K562 (cell line): ENCODE results near the gene OBSCN. TPM values are rescaled to one million over a fixed set of nuclear protein-coding genes. Genes with fewer than 3 reads are reported as not detected.

Experiments
- ATAC-seq: fragments of 200-7000 bp; cut with Tn5 transposase; 3 replicates; pipeline ENCODE4 v1.9.1; 2020; ENCODE audit warnings: moderate library complexity
- BruUV-seq: library from RNA; stranded (reverse); fragments of 400-500 nt; replicated peaks from 2 replicates; lab custom pipeline; 2021; lab: Mats Ljungman, UMichigan
- CTCF ChIA-PET: fragments of 300-600 bp; formaldehyde crosslinking; extraction: SDS; loops from one replicate; lab custom pipeline; 2021; ENCODE audit warnings: low intra/inter-chr PET ratio; lab: Yijun Ruan, JAX
- POLR2A ChIA-PET: fragments of 300-600, 350-650 bp; sonication (Branson Sonifier 250); formaldehyde crosslinking; extraction: SDS; loops from one replicate; lab custom pipeline; 2021; ENCODE audit warnings: antibody characterized with exemption, inconsistent platforms; lab: Yijun Ruan, JAX
- DNase-seq, 4 experiments: peaks; one replicate each; pipeline versions ENCODE4 v3.0.0 to v3.0.0-alpha.2; 2011 to 2018; ENCODE audit warnings: low spot score in 3 of 4, mixed read lengths in 3 of 4; ENCODE audit errors: extremely low read depth in 1 of 4
- FAIRE-seq: peaks from 2 replicates; lab custom pipeline; 2011; peaks lifted over from hg19 to GRCh38; lab: Jason Lieb, UNC
- H2AFZ ChIP-seq: 2 replicates; pipeline ENCODE4 v1.6.0; 2011; ENCODE audit warnings: low read depth, low read length, control low read depth, inconsistent platforms
- H3K27ac ChIP-seq: fragments of 200-600 bp; 3 replicates; pipeline ENCODE4 v1.8.0; 2011; ENCODE audit warnings: low read depth, mild to moderate bottlenecking, control low read depth, inconsistent platforms, low read length, moderate library complexity, mixed read lengths; ENCODE audit errors: extremely low read depth
- H3K27me3 ChIP-seq, 2 experiments: fragments of 300-600 bp in 1 of 2; 2 replicates in 1 of 2; 3 replicates in 1 of 2; pipeline versions ENCODE4 v1.6.0 to v1.8.0; 2011; ENCODE audit warnings: inconsistent platforms in 2 of 2, low read length in 2 of 2, mild to moderate bottlenecking in 1 of 2, mixed read lengths in 1 of 2, moderate library complexity in 1 of 2; ENCODE audit not compliant: control insufficient read depth in 2 of 2, insufficient read depth in 2 of 2
- H3K36me3 ChIP-seq: fragments of 300-600 bp; 3 replicates; pipeline ENCODE4 v1.8.0; 2011; ENCODE audit warnings: mild to moderate bottlenecking, low read length, inconsistent platforms; ENCODE audit not compliant: control insufficient read depth, insufficient read depth
- H3K4me1 ChIP-seq, 2 experiments: fragments of 200-600 bp in 1 of 2; replicated peaks in 1 of 2; 2 replicates in 1 of 2; 3 replicates in 1 of 2; pipeline versions ENCODE4 v1.5.1 to v1.8.0; 2011; ENCODE audit warnings: inconsistent platforms in 2 of 2, low read length in 2 of 2, mild to moderate bottlenecking in 1 of 2, mixed read lengths in 1 of 2, moderate library complexity in 1 of 2; ENCODE audit not compliant: control insufficient read depth in 2 of 2, insufficient read depth in 2 of 2
- H3K4me2 ChIP-seq: 2 replicates; pipeline ENCODE4 v1.6.1; 2011; ENCODE audit warnings: low read length, control low read depth, inconsistent platforms, mixed read lengths; ENCODE audit not compliant: insufficient read depth
- H3K4me3 ChIP-seq: fragments of 200-600 bp; sonication (generic), shearing (Covaris generic); 2 replicates; pipeline ENCODE4 v1.5.1; 2016; ENCODE audit warnings: control low read depth, inconsistent platforms
- H3K79me2 ChIP-seq: fragments of 200-600 bp; 3 replicates; pipeline ENCODE4 v1.8.0; 2011; ENCODE audit warnings: low read length, inconsistent platforms; ENCODE audit not compliant: control insufficient read depth, insufficient read depth
- H3K9ac ChIP-seq, 2 experiments: 2 replicates each; pipeline versions ENCODE4 v1.6.0 to v1.6.1; 2011; ENCODE audit warnings: low read depth in 2 of 2, low read length in 2 of 2, control low read depth in 1 of 2, inconsistent platforms in 1 of 2, mild to moderate bottlenecking in 1 of 2, mixed read lengths in 1 of 2; ENCODE audit not compliant: insufficient read depth in 1 of 2
- H3K9me1 ChIP-seq: one replicate; pipeline ENCODE4 v1.6.0; 2011; ENCODE audit warnings: inconsistent platforms, mild to moderate bottlenecking, low read length, moderate library complexity; ENCODE audit not compliant: control insufficient read depth, insufficient read depth
- H3K9me3 ChIP-seq: replicated peaks from 2 replicates; pipeline ENCODE4 v1.5.1; 2011; ENCODE audit warnings: low read depth, low read length, inconsistent platforms; ENCODE audit not compliant: control insufficient read depth, insufficient read depth
- H4K20me1 ChIP-seq: replicated peaks from 2 replicates; pipeline ENCODE4 v1.6.1; 2011; ENCODE audit warnings: low read length, inconsistent platforms, mixed read lengths; ENCODE audit not compliant: control insufficient read depth, insufficient read depth
- CEBPB ChIP-seq: fragments of 450-650 bp; IDR thresholded peaks from 2 replicates; pipeline ENCODE4 v1.6.1; 2016; ENCODE audit warnings: missing genetic modification characterization, missing compliant biosample characterization
- NONO ChIP-seq, 2 experiments: fragments of 200-400 bp in 1 of 2; fragments of 450-650 bp in 1 of 2; formaldehyde crosslinking in 1 of 2; IDR thresholded peaks; 2 replicates each; pipeline ENCODE4 v1.6.1; 2017; ENCODE audit warnings: low read depth in 2 of 2, mild to moderate bottlenecking in 2 of 2, moderate library complexity in 2 of 2, low read length in 1 of 2
- PRDM10 ChIP-seq: fragments of 450-650 bp; IDR thresholded peaks from 2 replicates; pipeline ENCODE4 v1.6.1; 2018; ENCODE audit not compliant: partially characterized antibody
- SIN3A ChIP-seq, 2 experiments: fragments of 150-350 bp in 1 of 2; IDR thresholded peaks; 2 replicates each; pipeline ENCODE4 v1.6.1; 2011 to 2016; ENCODE audit warnings: borderline replicate concordance in 2 of 2, low read depth in 2 of 2, low read length in 2 of 2, mild to moderate bottlenecking in 2 of 2, moderate library complexity in 2 of 2; ENCODE audit not compliant: control insufficient read depth in 1 of 2
- SREBF1 ChIP-seq: fragments of 150-350 bp; IDR thresholded peaks from 2 replicates; pipeline ENCODE4 v1.6.1; 2014; ENCODE audit warnings: antibody characterized with exemption, low read depth, low read length, borderline replicate concordance
- ZNF263 ChIP-seq: sonication (generic); formaldehyde crosslinking; IDR thresholded peaks from 2 replicates; pipeline ENCODE4 v1.8.0; 2022; ENCODE audit warnings: mild to moderate bottlenecking, missing genetic modification reagents, borderline replicate concordance
- WGBS: fragments of 100-300 bp; shearing (Covaris generic); methylation state at CpG from one replicate; pipeline ENCODE4 v1.1.6; 2016; ENCODE audit warnings: low coverage, mixed read lengths; ENCODE audit not compliant: insufficient coverage; ENCODE audit errors: missing lambda C conversion rate; 5-methylcytosine and 5-hydroxymethylcytosine counted together
- in situ Hi-C: fragments of 300-500 bp; cut with MboI; formaldehyde crosslinking; loops from 4 replicates; pipeline ENCODE4 v1.15.0; 2018; ENCODE audit warnings: inconsistent platforms, mixed read lengths
- intact Hi-C: fragments of 100-400 bp; cut with micrococcal nuclease; formaldehyde crosslinking; loops from 2 replicates; pipeline ENCODE4 v1.14.2; 2022
- polyA plus RNA-seq, 8 experiments: library from polyadenylated mRNA; depleted of rRNA in 4 of 8; stranded (reverse) in 5 of 8; unstranded in 3 of 8; fragments of >200 nt; fragmentation: Nextera tagmentation in 2 of 8; fragmentation: Illumina TruSeq in 1 of 8; extraction: Ambion mirVana in 2 of 8; extraction: Trizol in 1 of 8; gene quantifications; 2 replicates each; pipeline versions ENCODE4 v1.2.1 to v1.2.3, GENCODE V29; 2011 to 2014; ENCODE audit warnings: inconsistent platforms in 1 of 8, missing spikeins in 1 of 8
- total RNA-seq, 7 experiments: library from RNA; depleted of rRNA in 6 of 7; stranded (reverse); fragments of >200 nt in 6 of 7; fragmentation: Illumina TruSeq in 2 of 7; extraction: Trizol in 2 of 7; gene quantifications; 2 replicates each; pipeline versions ENCODE4 v1.2.1 to v1.2.3, GENCODE V29; 2011 to 2021; ENCODE audit warnings: low replicate concordance in 1 of 7

The OBSCN gene
- total and polyA plus RNA-seq, 9 of the 15 experiments (the other 6 are each of a cell fraction or from before 2014, with no cell fraction given): 0.18 to 19.7 (median 3.6) TPM

- intact Hi-C loops: no loop called here
- peaks cover 27 to 45% of the 10 kb centered on the region in 2 experiments for H3K4me1 ChIP-seq
- CTCF ChIA-PET: no interaction called here
Observed at GRCh38 chr1:228414511-228415211, 206.8 kb downstream of the OBSCN start.

GRCh38 chr1:228415221-228415620 is 207.4 kb downstream of the OBSCN start:
- no peaks in the 10 kb centered on the region for H3K27me3 ChIP-seq
- H3K79me2 ChIP-seq: no peaks in the 10 kb centered on the region
- no peaks in the 10 kb centered on the region; the same call in 1 of the 2 replicates for H4K20me1 ChIP-seq
- peak overlapping the region in 1 of 2 experiments; percentile 38; a peak in 1 of 4 replicates for H3K9ac ChIP-seq
- peaks cover 23 to 41% of the 10 kb centered on the region in 2 experiments for H3K4me1 ChIP-seq
- peaks cover under 1% of the 10 kb centered on the region; the same call in 1 of the 2 replicates for H3K9me3 ChIP-seq
- peaks cover 3% of the 10 kb centered on the region; the same call in 1 of the 3 replicates for H3K36me3 ChIP-seq
- in situ Hi-C loops: no loop called here
- no peak overlapping the region for H3K4me2 ChIP-seq
- CTCF ChIA-PET: no interaction called here
- no peak overlapping the region for H3K27ac ChIP-seq
- POLR2A ChIA-PET: interaction anchor here (0.8 to 1.9 kb wide), 3 partner anchors 10 to 63 kb away, joined by 3 to 9 read pairs (median 3); no protein-coding TSS in a partner anchor
- no peak for FAIRE-seq
- no peak overlapping the region for H2AFZ ChIP-seq
- intact Hi-C loops: no loop called here
- WGBS: 70% methylated on average over 6 of the region's 7 CpGs
- TF ChIP-seq PRDM10: no peak
- no peak for TF ChIP-seq NONO (IDR thresholded peaks at IDR 0.05; ENCODE audit: low read depth in 2 of 2, low read length in 1 of 2)
- no peak for TF ChIP-seq CEBPB
- ATAC-seq: no peak
- no peak for DNase-seq
- BruUV-seq: no TSS peak
- H3K9me1 ChIP-seq: no peaks in the 10 kb centered on the region
- H3K4me3 ChIP-seq: no peak overlapping the region

More at GRCh38 chr1:228414511-228415211, 206.8 kb downstream of the OBSCN start:
- 0 out of 2 replicates have a peak, but pooled peaks cover 1% of the 10 kb centered on the region for H3K9me3 ChIP-seq
- H3K79me2 ChIP-seq: no peaks in the 10 kb centered on the region
- TF ChIP-seq ZNF263 (0 out of 2 replicates have a peak, but pooled peaks have one; percentile 13), SIN3A (IDR thresholded peaks at IDR 0.05; ENCODE audit: borderline replicate concordance in 2 of 2, control insufficient read depth in 1 of 2, low read depth in 2 of 2, low read length in 2 of 2) (no peak), SREBF1 (no peak)
- in situ Hi-C loops: no loop called here
- no peaks in the 10 kb centered on the region for H3K27me3 ChIP-seq
- 69% methylated on average over 24 of the region's 25 CpGs for WGBS
- FAIRE-seq (no peak), DNase-seq (no peak), ATAC-seq (no peak)
- peaks cover 4% of the 10 kb centered on the region; the same call in 1 of the 3 replicates for H3K36me3 ChIP-seq
- H3K9ac ChIP-seq: peak overlapping the region in 1 of 2 experiments; percentile 23; a peak in 2 of 4 replicates
- no peak overlapping the region for H3K4me2 ChIP-seq
- no peak overlapping the region for H2AFZ ChIP-seq
- H3K27ac ChIP-seq: no peak overlapping the region
- H3K9me1 ChIP-seq: no peaks in the 10 kb centered on the region
- H4K20me1 ChIP-seq: no peaks in the 10 kb centered on the region; the same call in 1 of the 2 replicates
- BruUV-seq: no TSS peak
- H3K4me3 ChIP-seq: no peak overlapping the region
- POLR2A ChIA-PET: interaction anchor here (0.8 to 1.9 kb wide), 3 partner anchors 10 to 63 kb away, joined by 3 to 9 read pairs (median 3); no protein-coding TSS in a partner anchor
